Measurements from ENCODE around the gene STX7.

STX7 gene

DNA sequence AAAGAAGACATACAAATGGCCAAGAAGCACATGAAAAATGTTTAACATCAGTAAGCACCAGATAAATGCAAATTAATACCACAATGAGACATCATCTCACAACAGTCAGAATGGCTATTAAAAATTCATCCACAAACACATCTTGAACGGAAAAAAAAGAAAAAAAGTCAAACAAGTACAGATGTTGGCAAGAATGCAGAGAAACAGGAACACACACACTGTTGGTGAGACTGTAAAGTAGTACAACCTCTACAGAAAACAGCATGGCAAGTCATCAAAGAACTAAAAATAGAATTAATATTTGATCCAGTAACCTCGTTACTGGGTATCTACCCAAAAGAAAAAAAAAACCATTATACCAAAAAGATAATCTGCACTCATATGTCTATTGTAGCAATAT is 6.5 kb downstream of the STX7 start:
- DNase-seq = no peak

DNA sequence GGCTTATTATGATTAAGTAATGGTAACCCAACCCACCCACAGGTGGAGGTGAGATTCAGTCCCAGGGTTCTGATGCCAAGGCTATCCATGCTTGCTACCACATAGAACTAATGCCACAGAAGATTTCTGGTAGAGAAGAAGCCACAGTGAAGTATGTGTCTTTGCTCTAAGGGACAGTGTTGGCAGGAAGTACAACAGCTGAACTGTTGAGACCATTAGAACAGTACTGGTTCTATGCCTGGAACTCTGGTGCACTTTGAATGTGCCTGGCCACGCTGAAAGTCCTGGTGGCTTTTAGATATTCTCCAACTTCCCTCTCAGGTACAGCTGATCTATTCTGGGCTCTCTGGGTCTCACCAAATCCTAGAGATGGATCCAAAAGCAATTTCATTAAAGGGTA is 7.8 kb downstream of the STX7 start:
- DNase-seq = no peak

DNA sequence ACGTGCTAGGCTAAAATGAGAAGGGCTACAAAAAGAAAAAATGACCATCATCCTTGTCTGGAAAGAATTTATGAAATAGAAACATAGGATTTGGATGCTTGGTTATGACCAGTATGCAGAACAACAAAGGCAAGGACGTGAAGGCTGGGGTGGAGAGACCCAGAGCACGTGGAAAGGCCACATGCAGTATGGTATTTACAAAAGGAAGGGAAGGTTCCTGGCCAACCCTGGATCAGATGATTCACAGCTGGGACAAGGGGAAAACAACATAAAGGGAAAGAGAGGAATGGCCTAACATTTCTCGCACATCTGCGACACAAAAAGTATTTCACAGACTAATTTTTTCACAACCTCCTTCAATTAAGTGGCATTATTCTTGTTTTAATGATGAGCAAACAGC is 8.2 kb downstream of the STX7 start:
- DNase-seq = no peak

DNA sequence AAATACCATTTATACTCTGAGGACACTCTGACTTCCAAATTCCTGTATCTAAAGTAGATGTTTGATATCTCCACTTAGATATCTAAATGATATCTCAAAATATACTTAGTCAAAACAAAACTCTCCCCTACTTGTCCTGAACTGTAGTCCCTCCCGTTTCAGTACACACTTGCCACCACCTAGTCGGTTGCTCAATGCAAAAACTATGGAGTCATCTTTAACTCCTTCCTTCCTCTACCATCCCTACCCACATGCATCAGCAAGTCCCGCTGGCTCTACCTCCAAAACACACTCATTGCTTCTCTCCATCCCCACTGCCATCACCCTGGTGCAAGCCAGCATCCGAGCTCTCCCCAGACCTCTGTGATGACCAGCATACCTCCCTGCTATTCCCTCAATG is 13.2 kb downstream of the STX7 start:
- DNase-seq = no peak

DNA sequence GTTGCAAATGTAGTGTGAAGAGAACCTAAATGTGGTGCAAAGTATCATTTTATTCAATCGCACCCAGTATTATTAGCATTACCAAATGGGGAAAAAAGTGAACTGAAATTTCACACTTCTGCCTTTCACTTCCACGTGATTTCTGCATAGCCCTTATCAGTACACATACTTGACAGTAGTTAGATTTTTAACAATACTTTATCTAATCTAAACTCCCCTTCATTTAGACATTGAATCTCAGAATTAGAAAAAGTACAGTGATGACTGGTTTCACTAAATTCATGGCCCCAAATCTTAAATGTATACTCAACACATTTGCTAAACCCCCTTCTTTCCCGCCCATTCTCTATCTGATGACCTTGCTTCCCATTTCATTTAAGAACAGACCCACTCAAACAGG is 14.3 kb downstream of the STX7 start:
- DNase-seq = no peak

DNA sequence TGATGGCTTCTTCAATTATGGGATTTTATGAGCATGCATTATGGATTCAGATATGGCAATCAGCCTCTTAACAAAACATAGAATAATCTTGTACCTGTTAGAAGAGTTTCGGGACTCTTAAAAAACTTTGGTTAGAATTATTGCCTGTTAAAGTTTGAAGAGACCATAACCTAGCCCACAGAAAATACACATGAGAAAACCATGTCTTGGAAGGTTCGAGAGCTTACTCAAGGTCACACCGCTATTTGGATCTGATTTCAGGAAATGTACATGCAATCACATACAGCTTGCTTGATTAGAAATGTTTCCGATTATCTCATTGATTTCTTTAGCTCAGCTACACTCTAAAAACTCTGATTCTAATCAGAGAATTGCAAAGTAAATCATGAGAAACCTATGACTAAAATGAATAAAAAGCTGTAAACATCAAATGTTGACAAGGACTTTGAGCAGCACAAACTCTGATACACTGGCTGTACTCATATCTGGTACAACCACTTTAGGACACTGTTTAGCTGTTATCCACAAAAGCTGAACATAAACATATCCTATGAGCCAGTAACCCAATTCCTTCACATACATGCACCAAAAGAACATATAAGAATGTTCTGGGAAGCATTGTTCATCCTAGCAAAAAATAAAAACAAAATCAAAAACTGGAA is 16.3 kb downstream of the STX7 start:
- no peak for DNase-seq

DNA sequence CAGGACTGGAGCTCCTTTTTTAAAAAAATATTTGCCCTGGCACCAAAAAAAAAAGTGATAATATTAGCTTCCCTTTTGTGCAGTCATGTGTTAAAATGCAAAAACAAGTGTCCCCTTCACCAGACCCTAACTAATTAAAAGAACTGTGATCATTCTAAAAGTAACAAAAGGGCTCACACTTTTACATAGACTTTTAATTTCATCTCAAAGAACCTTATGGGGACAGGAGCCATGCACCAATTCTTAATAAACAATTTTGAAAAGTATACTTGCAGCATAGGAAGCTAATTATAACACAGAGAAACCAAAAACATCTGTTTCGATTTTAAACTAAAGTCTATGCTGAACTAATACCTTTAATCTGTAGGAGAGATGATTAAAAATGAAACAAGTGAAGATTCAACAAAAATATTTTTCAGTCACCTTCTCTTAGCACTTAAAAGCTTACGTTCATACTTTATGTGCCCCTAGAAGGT is 17.3 kb downstream of the STX7 start:
- no peak for DNase-seq

DNA sequence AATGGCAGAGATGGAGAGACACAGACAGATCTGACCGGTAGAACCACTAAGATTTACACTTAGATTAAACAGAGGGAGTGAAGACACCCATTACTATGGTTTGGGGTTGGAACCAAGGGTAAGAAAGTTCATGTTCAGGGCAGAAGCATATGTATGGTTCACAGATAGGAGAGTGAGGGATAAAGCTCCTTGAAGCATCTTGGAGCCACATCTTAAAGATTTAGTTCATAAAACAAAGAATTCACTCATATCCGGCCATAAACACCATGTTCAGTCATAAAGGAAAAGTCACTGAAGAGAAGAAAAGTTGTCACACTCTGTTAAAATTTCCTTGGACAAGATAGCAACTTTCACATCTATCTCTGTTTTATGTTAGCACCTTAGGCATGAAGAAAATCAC is 18.0 kb downstream of the STX7 start:
- no peak for DNase-seq

DNA sequence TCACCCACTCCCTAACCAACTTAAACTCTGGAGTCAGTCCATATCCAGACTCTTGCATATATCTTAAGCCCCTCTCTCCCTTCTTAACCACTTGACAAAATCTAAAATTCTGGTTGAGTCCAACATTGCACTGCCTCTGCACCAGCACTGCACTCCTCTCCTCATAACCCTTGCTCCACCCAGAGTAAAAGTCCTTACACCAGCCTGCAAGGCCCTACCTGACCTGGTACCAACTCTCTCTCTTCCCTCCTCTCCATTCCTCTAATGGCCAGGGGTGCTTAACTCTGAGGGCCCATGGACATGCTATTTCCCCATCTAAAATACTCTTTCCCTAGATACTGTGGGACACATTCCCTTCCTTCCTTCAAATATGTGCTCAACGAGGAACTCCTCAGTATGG is 21.0 kb downstream of the STX7 start:
- DNase-seq = no peak

DNA sequence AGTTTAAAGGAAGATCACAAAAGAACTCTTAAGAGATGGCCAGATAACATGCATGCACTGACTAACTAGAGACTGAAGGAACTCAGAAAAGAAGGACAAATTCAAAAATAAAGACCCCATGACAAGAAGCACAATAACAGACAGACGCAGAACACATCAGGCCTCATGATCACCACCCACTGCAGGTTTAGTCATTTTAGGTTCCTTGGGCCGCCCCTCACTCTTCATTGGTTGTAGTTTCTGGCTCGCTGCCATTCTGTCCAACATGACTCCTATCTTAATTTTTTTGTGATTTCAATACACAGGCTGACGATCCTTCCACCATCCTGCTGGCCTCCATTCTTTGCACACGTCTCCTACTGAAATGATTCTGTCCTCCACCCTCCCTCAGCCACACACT is 21.6 kb downstream of the STX7 start:
- no peak for DNase-seq

DNA sequence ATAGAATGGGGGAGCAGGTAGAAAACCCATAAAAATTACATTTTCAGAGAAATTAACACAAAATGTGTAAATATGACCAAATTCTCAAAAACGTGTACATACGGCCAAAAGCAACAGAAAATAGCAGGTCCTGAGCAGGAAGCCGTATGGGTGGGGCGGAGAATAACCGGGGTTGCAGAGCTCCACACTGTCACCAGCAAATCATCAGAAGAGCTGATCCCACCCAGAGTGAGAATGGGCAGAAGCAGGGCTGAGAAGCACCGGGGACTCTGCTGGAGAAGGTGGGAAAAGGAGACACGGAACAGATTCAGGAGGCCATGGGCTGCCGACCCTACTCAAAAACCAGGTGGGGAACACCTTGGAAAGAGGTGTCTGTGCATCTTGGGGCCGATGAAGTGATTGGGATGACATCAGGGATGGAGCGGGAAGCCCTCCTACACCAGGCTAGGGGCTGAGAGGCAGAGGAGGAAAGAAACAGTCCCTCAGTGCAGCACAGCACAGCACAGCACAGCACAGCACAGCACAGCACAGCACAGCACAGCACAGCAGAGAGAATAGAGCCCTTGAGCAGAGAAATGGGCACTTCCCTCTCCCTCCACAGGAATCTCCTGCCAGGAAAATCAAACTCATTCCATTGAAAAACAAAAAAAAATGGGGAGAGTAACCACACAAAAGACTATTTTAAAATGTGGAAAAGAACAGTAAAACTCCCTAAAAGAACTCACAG is 22.3 kb downstream of the STX7 start:
- no peak for DNase-seq

DNA sequence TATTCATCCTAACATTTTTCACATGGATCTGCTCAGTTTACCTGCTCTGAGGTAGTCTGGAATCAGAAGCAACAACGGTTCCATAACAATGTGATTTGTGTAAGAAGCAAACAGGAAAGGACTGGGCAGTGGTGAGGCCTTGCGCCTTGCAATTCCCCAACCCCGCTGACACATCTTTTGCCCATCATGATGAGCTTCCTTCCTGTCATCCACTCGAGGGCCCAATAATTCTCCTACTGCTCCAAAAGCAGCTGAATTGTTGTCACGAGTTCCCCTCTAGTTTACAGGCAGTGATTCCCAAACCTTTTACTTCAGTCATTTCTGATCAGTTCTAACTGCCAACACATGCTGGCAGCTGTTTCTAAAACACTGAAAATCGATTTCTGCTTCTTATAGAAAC is 22.9 kb downstream of the STX7 start:
- no peak for DNase-seq

DNA sequence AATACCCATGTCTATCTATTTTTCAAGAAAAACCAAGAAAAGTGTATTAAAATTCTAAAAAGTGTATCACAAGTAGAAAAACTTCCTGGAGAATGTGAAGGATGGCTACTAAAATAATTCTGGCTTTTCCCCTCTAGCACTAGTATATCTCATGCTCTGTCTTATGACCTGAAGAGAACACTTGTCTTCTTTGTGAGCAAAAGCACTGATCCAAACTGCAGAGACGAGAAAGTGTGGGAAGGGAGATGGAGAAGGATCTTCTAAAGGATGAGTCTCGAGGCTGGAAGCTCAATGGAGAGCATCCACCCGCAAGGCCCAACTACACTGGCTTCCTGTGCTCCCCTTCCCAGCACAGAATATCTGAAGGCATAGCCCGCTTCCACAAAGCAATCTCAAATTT is 23.5 kb downstream of the STX7 start:
- DNase-seq = no peak

DNA sequence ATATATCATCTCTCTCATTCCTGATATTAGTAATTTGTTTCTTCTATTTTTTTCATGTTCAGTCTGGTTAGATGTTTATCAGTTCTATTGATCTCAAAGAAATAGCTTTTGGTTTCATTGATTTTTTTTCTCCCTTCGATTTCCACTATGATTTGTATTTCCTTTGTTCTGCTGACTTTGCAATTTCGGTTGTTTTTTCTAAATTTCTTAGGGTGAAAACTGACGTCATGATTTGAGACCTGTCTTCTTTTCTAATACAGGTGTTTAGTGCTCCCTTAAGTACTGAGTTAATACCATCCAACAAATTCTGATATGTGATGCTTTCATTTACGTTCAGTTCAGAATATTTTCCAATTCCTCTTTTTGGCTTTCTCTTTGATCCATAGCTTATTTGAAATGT is 25.2 kb downstream of the STX7 start:
- no peak for DNase-seq

DNA sequence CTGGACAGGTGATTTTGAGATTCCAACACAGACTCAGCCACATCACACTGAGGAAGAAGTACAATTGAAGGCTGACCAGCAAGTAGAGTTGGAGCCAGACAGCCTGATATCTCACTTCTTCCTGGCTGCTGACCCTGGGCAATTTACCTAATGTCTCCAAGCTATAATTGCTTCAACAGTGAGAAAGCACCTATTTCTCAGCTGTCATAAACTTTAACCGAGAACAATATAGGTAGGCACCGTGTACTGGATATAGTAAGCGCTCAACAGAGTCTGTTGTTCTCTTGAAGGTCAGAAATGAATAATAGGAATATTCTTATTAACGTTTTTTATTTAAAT is 28.3 kb downstream of the STX7 start:
- no peak for DNase-seq

DNA sequence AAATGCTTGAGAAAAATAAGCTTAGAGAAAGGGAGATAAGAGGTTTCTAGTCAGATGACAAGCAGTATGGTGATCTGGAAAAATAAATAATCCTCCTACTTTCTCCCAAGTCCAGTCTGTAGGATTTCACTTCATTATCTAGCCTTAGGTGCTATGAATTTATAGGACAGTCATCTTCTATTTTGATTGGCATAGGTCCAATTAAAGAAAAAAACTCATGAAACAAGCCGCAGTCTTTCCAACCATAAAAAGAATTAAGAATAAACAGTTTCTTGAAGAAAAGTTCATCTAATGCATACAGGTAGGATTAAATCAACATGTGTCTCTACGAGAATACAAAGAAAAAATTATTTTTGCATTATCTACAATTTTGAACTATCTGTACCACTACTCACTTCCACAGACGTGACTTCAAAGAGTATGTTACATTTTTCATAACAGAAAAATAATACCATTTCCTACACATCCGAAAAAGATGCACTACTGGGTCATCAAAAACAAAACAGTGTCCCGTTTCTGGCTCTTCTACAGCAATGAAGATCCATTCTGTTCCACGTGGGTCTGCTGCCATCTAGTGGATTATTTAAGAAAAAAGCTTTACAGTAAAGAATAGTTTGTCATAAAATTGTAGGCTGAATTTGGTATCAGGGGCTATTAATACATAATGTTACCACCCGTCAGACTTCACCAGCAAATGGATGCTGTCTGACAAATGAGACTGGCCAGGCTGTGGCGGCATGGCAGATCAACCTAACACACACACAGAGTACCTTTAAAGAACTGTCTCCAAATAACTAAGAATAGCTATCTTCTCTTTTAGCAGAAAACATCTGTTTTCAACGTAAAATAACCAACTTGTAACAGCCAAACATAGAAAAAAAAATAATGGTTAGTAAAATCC is 28.9 kb downstream of the STX7 start:
- peak; percentile 15 to 51 for DNase-seq

DNA sequence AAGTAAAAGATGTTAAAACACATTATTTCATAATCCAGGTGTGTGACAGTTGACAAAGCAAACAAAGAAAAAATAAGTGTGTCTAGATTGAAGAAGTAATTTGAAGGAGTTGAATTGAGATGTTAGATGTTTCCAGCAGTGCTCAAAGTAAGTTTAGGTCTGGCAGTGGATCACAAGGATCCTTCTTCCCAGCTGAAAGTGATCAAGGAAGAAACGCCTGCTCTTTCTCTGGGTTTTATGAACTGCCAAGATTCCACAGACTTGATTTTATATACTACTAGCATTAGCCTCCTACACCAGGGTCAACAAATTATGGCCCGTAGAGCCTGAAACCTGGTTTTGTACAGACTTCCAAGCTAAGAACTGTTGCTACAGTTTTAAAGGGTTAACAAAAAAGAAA is 30.3 kb downstream of the STX7 start:
- DNase-seq = no peak

DNA sequence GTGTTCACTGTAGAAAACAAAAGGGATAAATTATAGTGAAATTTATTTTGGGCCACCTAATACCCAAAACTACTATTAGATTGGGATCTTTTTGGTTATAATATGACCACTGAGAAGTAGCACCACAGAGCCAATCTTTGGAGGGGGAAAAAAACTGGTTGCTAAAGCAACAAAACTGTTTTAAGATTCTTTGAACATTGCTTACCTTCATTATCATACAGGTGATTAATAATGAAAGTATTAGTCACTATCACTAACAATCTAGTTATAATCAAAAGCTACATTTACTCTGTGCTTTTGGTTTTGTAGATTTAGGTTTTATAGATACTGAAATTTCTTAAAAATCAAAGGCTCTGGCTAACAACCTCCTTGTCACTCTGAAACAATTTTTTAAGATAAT is 31.7 kb downstream of the STX7 start:
- DNase-seq = no peak

DNA sequence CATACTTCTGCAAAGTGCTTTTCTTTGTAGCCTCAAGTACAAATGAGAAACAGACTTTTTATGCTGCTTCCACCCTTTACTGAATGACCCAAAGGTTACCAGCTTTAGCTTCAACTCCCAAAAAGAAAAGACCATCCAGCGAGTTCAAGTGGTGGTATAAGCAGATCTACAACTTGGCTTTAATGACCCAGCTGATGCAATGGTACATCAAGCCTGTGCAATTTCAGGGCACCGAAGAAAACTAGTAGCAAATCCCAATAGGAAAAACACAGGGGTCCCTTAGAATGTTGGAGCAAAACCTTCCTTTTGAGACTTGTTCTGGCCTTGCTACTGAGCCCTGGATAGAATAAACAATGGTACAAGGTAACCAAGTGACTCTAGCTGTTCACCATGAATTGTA is 33.8 kb downstream of the STX7 start:
- no peak for DNase-seq

DNA sequence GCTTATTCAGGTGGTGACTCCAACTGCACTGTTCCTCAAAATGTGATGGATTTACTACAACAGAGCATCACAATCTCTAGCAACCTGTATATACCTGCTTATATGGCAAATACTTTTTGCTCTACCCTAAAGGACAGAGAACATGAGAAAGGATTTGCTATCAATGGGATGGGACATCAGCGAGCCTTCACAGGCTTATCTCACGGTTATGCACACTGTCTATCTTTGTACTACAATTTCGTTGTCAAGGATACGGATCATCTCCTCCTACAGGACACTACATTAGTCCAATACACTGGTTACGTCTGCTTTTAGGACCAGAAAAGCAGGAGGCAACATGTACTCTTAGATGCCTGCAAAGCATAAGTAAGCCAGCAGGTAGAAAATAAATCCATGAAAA is 34.2 kb downstream of the STX7 start:
- DNase-seq = no peak

DNA sequence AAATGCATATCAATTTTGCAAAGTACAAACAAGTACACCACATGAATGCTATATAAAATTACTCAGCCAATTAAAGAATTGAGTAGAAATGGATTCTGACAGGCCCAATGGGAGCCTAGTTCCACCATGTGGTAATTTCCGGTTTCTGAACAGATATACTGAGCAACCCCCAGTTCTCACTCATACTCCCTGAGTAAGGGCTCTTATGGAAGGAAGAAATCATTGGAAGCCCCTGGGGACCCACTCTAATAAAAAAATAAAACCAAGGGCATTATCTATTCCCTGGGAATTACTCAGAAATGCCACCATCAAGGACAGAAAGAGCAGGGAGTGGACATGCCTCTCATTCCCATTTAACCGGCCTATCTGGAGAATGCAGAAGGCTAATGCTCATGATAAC is 34.6 kb downstream of the STX7 start:
- DNase-seq = no peak

DNA sequence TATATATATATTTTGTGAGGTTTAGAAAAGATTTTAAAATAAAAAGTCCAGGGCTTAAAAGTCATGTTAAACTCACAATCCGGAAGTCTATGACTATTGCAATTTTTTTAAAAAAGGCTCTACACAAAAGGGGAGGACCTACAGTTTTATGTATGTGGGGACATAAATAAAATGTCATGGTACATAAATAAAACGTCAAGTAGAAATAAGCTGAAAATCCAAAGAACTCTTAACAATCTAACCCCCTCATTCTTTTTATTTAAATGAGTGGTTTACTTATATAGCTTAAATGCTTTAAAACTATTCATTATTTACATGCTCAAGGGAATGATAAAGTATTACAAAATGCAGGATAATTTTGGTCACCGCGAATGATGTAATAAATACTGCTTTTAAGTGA is 36.2 kb downstream of the STX7 start:
- no peak for DNase-seq

DNA sequence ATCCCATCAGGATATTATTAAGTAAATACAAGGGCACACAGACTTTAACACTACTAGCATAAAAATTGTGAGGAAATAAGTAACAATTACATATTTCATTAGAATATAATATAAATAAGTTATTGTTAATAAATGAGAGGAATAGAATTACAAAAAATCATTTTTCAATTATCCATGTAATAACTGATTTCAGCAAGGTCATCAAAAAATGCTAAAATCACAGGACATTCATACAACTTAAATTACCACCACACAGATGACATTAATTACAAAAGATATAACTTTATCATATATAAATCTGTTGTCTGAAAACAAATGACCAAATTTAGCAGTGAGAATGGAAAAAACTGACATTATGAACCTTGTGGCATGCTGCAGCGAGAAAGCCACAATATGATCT is 37.0 kb downstream of the STX7 start:
- no peak for DNase-seq

DNA sequence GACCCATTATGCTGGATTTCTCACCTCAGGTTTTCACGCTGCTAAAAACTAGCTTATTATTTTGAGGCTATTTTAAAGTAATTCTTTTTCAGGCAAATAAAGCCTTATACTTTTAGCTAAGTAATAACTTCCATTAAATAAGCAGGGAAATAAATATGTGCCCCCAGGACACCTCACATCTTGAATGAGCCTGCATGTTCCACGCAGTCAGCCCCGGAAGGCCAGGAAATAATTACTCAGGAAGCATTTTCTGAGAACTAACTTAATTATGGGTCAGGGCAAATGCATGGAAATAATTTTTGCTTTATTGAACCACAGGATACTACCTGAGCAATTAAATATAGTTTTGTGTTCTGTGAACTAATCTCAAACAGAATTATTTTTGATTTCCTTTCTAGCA is 41.1 kb downstream of the STX7 start:
- no peak for DNase-seq

Measured in SW 1271 (cell line).